IMR-90 (cell line): Measurements from ENCODE around the gene TSPAN4. TPM values are rescaled to one million over a fixed set of nuclear protein-coding genes. Genes with fewer than 3 reads are reported as not detected.
A peak's percentile ranks its signal among the peaks of the same experiment; 100 is the strongest.

ENCODE experiments used
- ATAC-seq: fragments of 200-7000 bp; cut with Tn5 transposase; 2 replicates; pipeline ENCODE4 v1.9.1; 2020; ENCODE audit warnings: low read depth, mild to moderate bottlenecking, moderate library complexity
- BruUV-seq: library from RNA; stranded (reverse); fragments of 400-500 nt; replicated peaks from 2 replicates; lab custom pipeline; 2021; lab: Mats Ljungman, UMichigan
- CTCF ChIA-PET: fragments of 300-600 bp; formaldehyde crosslinking; extraction: SDS; loops from one replicate; lab custom pipeline; 2021; ENCODE audit warnings: antibody characterized with exemption; lab: Yijun Ruan, JAX
- POLR2A ChIA-PET: fragments of 300-600 bp; sonication (Branson Sonifier 250); formaldehyde crosslinking; loops from one replicate; lab custom pipeline; 2022; ENCODE audit warnings: antibody characterized with exemption; ENCODE audit not compliant: unreplicated experiment; lab: Charles Lee
- DNase-seq: peaks from one replicate; pipeline ENCODE4 v3.0.0; 2013
- H2AFZ ChIP-seq: replicated peaks from 2 replicates; pipeline ENCODE3; 2013; ENCODE audit warnings: low read length, mild to moderate bottlenecking; ENCODE audit not compliant: poor library complexity
- H2AK5ac ChIP-seq: 2 replicates; pipeline ENCODE4 v1.6.1; 2013; ENCODE audit warnings: low read depth, low read length, inconsistent platforms
- H2AK9ac ChIP-seq: replicated peaks from 2 replicates; pipeline ENCODE3; 2013; ENCODE audit warnings: mild to moderate bottlenecking, low read depth, low read length, moderate library complexity; ENCODE audit not compliant: poor library complexity
- H2BK120ac ChIP-seq: 2 replicates; pipeline ENCODE4 v1.6.1; 2013; ENCODE audit warnings: low read depth, low read length, inconsistent platforms
- H2BK15ac ChIP-seq: 3 replicates; pipeline ENCODE4 v1.6.1; 2013; ENCODE audit warnings: low read depth, low read length, inconsistent platforms
- H2BK20ac ChIP-seq: 2 replicates; pipeline ENCODE4 v1.6.1; 2013; ENCODE audit warnings: low read depth, mild to moderate bottlenecking, inconsistent platforms, low read length, moderate library complexity
- H2BK5ac ChIP-seq: 2 replicates; pipeline ENCODE4 v1.6.1; 2013; ENCODE audit warnings: mild to moderate bottlenecking, low read depth, low read length, inconsistent platforms; ENCODE audit not compliant: poor library complexity, severe bottlenecking
- H3K14ac ChIP-seq: replicated peaks from 2 replicates; pipeline ENCODE4 v1.6.1; 2013; ENCODE audit warnings: low read depth, low read length, inconsistent platforms
- H3K18ac ChIP-seq: 2 replicates; pipeline ENCODE4 v1.6.1; 2013; ENCODE audit warnings: low read depth, low read length, control low read depth
- H3K23ac ChIP-seq: 2 replicates; pipeline ENCODE4 v1.6.1; 2013; ENCODE audit warnings: low read depth, low read length, inconsistent platforms
- H3K27ac ChIP-seq: 2 replicates; pipeline ENCODE4 v1.5.1; 2013; ENCODE audit warnings: mild to moderate bottlenecking, control low read depth, low read length; ENCODE audit not compliant: insufficient read depth
- H3K27me3 ChIP-seq: 2 replicates; pipeline ENCODE4 v1.6.1; 2013; ENCODE audit warnings: low read length; ENCODE audit not compliant: control insufficient read depth, insufficient read depth
- H3K36me3 ChIP-seq: 2 replicates; pipeline ENCODE4 v1.6.1; 2013; ENCODE audit warnings: low read length, mixed read lengths; ENCODE audit not compliant: control insufficient read depth, insufficient read depth
- H3K4ac ChIP-seq: 2 replicates; pipeline ENCODE4 v1.6.1; 2013; ENCODE audit warnings: low read depth, low read length, inconsistent platforms
- H3K4me1 ChIP-seq: 2 replicates; pipeline ENCODE4 v1.6.1; 2013; ENCODE audit warnings: low read length, mixed read lengths; ENCODE audit not compliant: control insufficient read depth, insufficient read depth
- H3K4me2 ChIP-seq: 2 replicates; pipeline ENCODE4 v1.6.1; 2013; ENCODE audit warnings: low read depth, mild to moderate bottlenecking, control low read depth, low read length, moderate library complexity
- H3K4me3 ChIP-seq: 2 replicates; pipeline ENCODE4 v1.5.1; 2013; ENCODE audit warnings: low read depth, mild to moderate bottlenecking, control low read depth, low read length, moderate library complexity; ENCODE audit not compliant: insufficient read depth
- H3K56ac ChIP-seq: 2 replicates; pipeline ENCODE4 v1.6.1; 2013; ENCODE audit warnings: low read length, inconsistent platforms; ENCODE audit not compliant: insufficient read depth; ENCODE audit errors: extremely low read depth
- H3K79me1 ChIP-seq, 2 experiments: 2 replicates each; pipeline ENCODE4 v1.6.1; 2013; ENCODE audit warnings: low read length in 2 of 2, inconsistent platforms in 1 of 2, low read depth in 1 of 2
- H3K9ac ChIP-seq: 2 replicates; pipeline ENCODE4 v1.6.1; 2013; ENCODE audit warnings: low read depth, low read length, control low read depth
- H3K9me1 ChIP-seq: 2 replicates; pipeline ENCODE4 v1.6.1; 2013; ENCODE audit warnings: low read length, inconsistent platforms; ENCODE audit not compliant: insufficient read depth
- H3K9me3 ChIP-seq: 2 replicates; pipeline ENCODE4 v1.6.1; 2013; ENCODE audit warnings: low read length; ENCODE audit not compliant: control insufficient read depth, insufficient read depth
- H4K20me1 ChIP-seq: 2 replicates; pipeline ENCODE4 v1.6.1; 2013; ENCODE audit warnings: low read length, inconsistent platforms; ENCODE audit not compliant: insufficient read depth
- H4K5ac ChIP-seq: 2 replicates; pipeline ENCODE4 v1.6.1; 2013; ENCODE audit warnings: mild to moderate bottlenecking, low read depth, low read length, control low read depth
- H4K8ac ChIP-seq, 2 experiments: 2 replicates each; pipeline ENCODE4 v1.6.1; 2013; ENCODE audit warnings: low read depth in 2 of 2, low read length in 2 of 2, control low read depth in 1 of 2, inconsistent platforms in 1 of 2
- H4K91ac ChIP-seq: 2 replicates; pipeline ENCODE4 v1.6.1; 2013; ENCODE audit warnings: low read depth, low read length, inconsistent platforms; ENCODE audit not compliant: insufficient read depth
- RFX5 ChIP-seq: IDR thresholded peaks from 2 replicates; pipeline ENCODE4 v1.8.0; 2012; ENCODE audit warnings: low read depth, mild to moderate bottlenecking, low read length, moderate library complexity
- WGBS, 2 experiments: methylation state at CpG; one replicate each; pipeline versions ENCODE4 v1.1.5 to v1.1.7; 2013; ENCODE audit warnings: missing lambda C conversion rate in 2 of 2; ENCODE audit not compliant: insufficient read length in 1 of 2; ENCODE audit errors: extremely low coverage in 2 of 2; 5-methylcytosine and 5-hydroxymethylcytosine counted together
- dilution Hi-C: fragments of 300-500 bp; cut with HindIII; formaldehyde crosslinking; loops from one replicate; pipeline ENCODE4 v1.14.3; 2018; ENCODE audit warnings: low sequenced_read_pairs; ENCODE audit not compliant: unreplicated experiment
- in situ Hi-C: fragments of 300-500 bp; cut with MboI; formaldehyde crosslinking; loops from 3 replicates; pipeline ENCODE4 v1.14.3; 2019; ENCODE audit warnings: low sequenced_read_pairs, inconsistent platforms, mixed read lengths
- intact Hi-C: fragments of 100-400 bp; cut with micrococcal nuclease; formaldehyde crosslinking; loops from 2 replicates; pipeline ENCODE4 v1.10.0; 2022
- polyA plus RNA-seq, 3 experiments: library from polyadenylated mRNA; depleted of rRNA; stranded (reverse); fragments of >200 nt; gene quantifications; 2 replicates each; pipeline ENCODE4 v1.2.3, GENCODE V29; 2012; ENCODE audit warnings: low replicate concordance in 1 of 3
- total RNA-seq: library from RNA; depleted of rRNA; stranded (reverse); fragments of >200 nt; gene quantifications from 2 replicates; pipeline ENCODE4 v1.2.3, GENCODE V29; 2012
- TF ChIP-seq, protein P1 (sequence below): conservative IDR thresholded peaks from 2 replicates; pipeline ENCODE4 v1.5.1; 2012; ENCODE audit warnings: mild to moderate bottlenecking, low read depth, low read length, improper control_type of control experiment
- TF ChIP-seq, protein P2 (sequence below): fragments of 150-350 bp; IDR thresholded peaks from 2 replicates; pipeline ENCODE4 v1.6.1; 2017; ENCODE audit warnings: mild to moderate bottlenecking, antibody characterized with exemption, low read length, low read depth

TSPAN4 gene
- total and polyA plus RNA-seq, 2 of the 4 experiments (the other 2 are of a cell fraction), result 161 to 293 TPM

DNA sequence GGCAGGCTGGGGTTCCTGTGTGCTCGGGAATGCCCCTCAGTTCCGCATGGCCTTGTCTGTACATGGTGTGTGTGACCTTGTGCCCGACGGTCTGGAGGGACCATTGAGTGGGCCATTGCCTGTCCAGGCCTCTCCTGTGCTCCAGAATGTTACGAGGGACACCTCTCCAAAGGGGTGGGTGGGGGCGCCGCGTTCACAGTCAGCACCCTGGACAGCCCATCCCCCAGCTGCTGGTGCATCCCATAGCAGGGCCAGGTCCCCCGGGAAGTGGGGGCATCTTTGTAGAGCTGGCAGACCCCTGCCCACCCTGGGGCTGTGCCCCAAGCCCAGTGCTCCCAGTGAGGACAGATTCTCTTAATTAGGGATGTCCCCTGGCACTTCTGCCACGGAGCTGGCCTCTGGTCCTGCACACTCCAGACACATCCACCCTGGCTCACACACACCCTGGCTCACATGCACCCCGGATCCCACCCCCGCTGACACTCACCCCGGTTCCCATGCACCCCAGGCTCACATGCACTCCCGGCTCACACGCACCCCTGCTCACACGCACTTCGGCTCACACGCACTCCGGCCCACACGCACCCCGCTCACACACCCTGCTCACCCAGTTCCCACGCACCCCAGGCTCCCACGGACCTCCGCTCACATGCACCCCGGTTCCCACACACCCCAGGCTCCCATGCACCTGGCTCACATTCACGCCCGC, 15.6 kb downstream of the TSPAN4 start:
- H4K8ac ChIP-seq, result no peak overlapping the region
- no peak overlapping the region for H3K27ac ChIP-seq
- H3K9me1 ChIP-seq, result peaks cover 3% of the 10 kb centered on the region; the same call in 1 of the 2 replicates
- no peak overlapping the region for H3K18ac ChIP-seq
- H3K4me3 ChIP-seq, result no peak overlapping the region
- DNase-seq, result no peak
- dilution Hi-C loops, result no loop called here
- H2BK120ac ChIP-seq, result no peak overlapping the region
- TF ChIP-seq, protein P1, sequence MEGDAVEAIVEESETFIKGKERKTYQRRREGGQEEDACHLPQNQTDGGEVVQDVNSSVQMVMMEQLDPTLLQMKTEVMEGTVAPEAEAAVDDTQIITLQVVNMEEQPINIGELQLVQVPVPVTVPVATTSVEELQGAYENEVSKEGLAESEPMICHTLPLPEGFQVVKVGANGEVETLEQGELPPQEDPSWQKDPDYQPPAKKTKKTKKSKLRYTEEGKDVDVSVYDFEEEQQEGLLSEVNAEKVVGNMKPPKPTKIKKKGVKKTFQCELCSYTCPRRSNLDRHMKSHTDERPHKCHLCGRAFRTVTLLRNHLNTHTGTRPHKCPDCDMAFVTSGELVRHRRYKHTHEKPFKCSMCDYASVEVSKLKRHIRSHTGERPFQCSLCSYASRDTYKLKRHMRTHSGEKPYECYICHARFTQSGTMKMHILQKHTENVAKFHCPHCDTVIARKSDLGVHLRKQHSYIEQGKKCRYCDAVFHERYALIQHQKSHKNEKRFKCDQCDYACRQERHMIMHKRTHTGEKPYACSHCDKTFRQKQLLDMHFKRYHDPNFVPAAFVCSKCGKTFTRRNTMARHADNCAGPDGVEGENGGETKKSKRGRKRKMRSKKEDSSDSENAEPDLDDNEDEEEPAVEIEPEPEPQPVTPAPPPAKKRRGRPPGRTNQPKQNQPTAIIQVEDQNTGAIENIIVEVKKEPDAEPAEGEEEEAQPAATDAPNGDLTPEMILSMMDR, result no peak
- TF ChIP-seq, protein P2, sequence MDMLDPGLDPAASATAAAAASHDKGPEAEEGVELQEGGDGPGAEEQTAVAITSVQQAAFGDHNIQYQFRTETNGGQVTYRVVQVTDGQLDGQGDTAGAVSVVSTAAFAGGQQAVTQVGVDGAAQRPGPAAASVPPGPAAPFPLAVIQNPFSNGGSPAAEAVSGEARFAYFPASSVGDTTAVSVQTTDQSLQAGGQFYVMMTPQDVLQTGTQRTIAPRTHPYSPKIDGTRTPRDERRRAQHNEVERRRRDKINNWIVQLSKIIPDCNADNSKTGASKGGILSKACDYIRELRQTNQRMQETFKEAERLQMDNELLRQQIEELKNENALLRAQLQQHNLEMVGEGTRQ, result no peak
- no peak for TF ChIP-seq RFX5
- H3K9ac ChIP-seq, result no peak overlapping the region
- H2AK9ac ChIP-seq, result no peak overlapping the region
- no peak overlapping the region for H3K23ac ChIP-seq
- BruUV-seq, result no TSS peak
- H4K91ac ChIP-seq, result no peak overlapping the region
- H2AFZ ChIP-seq, result peak overlapping the region; percentile 32
- ChIA-PET POLR2A (no interaction called here), CTCF (no interaction called here)
- WGBS, 2 experiments, result 77% methylated on average over 10 of the region's 27 CpGs; no CpG with 5 or more reads in 1 of the 2 experiments
- peaks cover 79% of the 10 kb centered on the region for H4K20me1 ChIP-seq
- no peak overlapping the region for H2BK20ac ChIP-seq
- intact Hi-C loops, result no loop called here
- in situ Hi-C loops, result no loop called here
- H4K5ac ChIP-seq, result no peak overlapping the region
- no peak overlapping the region for H3K4me2 ChIP-seq
- H2BK15ac ChIP-seq, result no peak overlapping the region
- H2BK5ac ChIP-seq, result no peak overlapping the region
- peaks cover 25% of the 10 kb centered on the region for H3K36me3 ChIP-seq
- no peak overlapping the region for H3K4ac ChIP-seq
- peaks cover 12% of the 10 kb centered on the region for H3K4me1 ChIP-seq
- no peaks in the 10 kb centered on the region for H3K9me3 ChIP-seq
- H3K14ac ChIP-seq, result no peak overlapping the region
- no peak overlapping the region for H3K56ac ChIP-seq
- no peak overlapping the region for H2AK5ac ChIP-seq
- H3K27me3 ChIP-seq, result no peaks in the 10 kb centered on the region
- no peak for ATAC-seq
- peaks cover 24 to 84% of the 10 kb centered on the region in 2 experiments for H3K79me1 ChIP-seq
